GM19468 (cell line): ENCODE results near the gene KLK6.

Experiments used
- ATAC-seq: cut with Tn5 transposase; IDR thresholded peaks from one replicate; pipeline ENCODE4 v1.9.1; 2021; ENCODE audit warnings: mild to moderate bottlenecking, moderate library complexity, moderate number of reproducible peaks; ENCODE audit not compliant: unreplicated experiment; ENCODE audit errors: extremely low read depth

Gene KLK6

GRCh38 chr19:50912727-50913716, 56.4 kb downstream of the KLK6 start:
- ATAC-seq = no peak

GRCh38 chr19:50912102-50912599, 57.2 kb downstream of the KLK6 start:
- ATAC-seq = no peak

- ATAC-seq = no peak
These were observed 57.9 kb downstream of the KLK6 start, which contains the start of gene KLK4 for GRCh38 chr19:50911206-50912101. Gene KLK4 (minus strand): TSS chr19:50911395. CDS start chr19:50910738, 657 bp downstream.

GRCh38 chr19:50910722-50911121, 58.7 kb downstream of the KLK6 start:
- no peak for ATAC-seq

- no peak for ATAC-seq
These were observed 59.9 kb downstream of the KLK6 start for GRCh38 chr19:50909240-50910070.
